A549 (cell line): ENCODE measurements around the gene SORCS2. TPM values are rescaled to one million over a fixed set of nuclear protein-coding genes. Genes with fewer than 3 reads are reported as not detected.

ENCODE experiments used
- ATAC-seq, 2 experiments: fragments of 200-7000 bp in 1 of 2; fragments of >200 bp in 1 of 2; cut with Nextera tagmentation in 1 of 2; cut with Tn5 transposase in 1 of 2; 3 replicates each; pipeline versions ENCODE4 v1.8.0 to v1.9.1; 2018 to 2020; ENCODE audit warnings: mild to moderate bottlenecking in 1 of 2, moderate library complexity in 1 of 2
- CTCF ChIA-PET: fragments of 300-600 bp; sonication (Branson Sonifier 250); formaldehyde crosslinking; extraction: SDS; loops from one replicate; lab custom pipeline; 2021; ENCODE audit warnings: antibody characterized with exemption, inconsistent platforms; lab: Yijun Ruan, JAX
- POLR2A ChIA-PET: fragments of 350-600 bp; formaldehyde crosslinking; extraction: SDS; loops from one replicate; lab custom pipeline; 2021; ENCODE audit warnings: antibody characterized with exemption, inconsistent platforms; lab: Yijun Ruan, JAX
- DNase-seq, 2 experiments: peaks; one replicate each; pipeline versions ENCODE4 v3.0.0 to v3.0.0-alpha.2; 2011 to 2016; ENCODE audit warnings: low read depth in 1 of 2, low spot score in 1 of 2
- FAIRE-seq: peaks from 2 replicates; lab custom pipeline; 2011; peaks lifted over from hg19 to GRCh38; lab: Jason Lieb, UNC
- H3K27ac ChIP-seq, 2 experiments: fragments of >200 bp; sonication (Bioruptor Twin); formaldehyde crosslinking; 3 replicates each; pipeline ENCODE4 v1.5.1; 2016 to 2017
- H3K4me1 ChIP-seq: fragments of >200 bp; sonication (Bioruptor Twin); formaldehyde crosslinking; 3 replicates; pipeline ENCODE4 v1.6.1; 2016
- H3K4me2 ChIP-seq: fragments of >200 bp; sonication (Bioruptor Twin); formaldehyde crosslinking; 3 replicates; pipeline ENCODE4 v1.6.1; 2016
- H3K4me3 ChIP-seq: fragments of >200 bp; sonication (Bioruptor Twin); formaldehyde crosslinking; 3 replicates; pipeline ENCODE4 v1.5.1; 2016
- H3K9me3 ChIP-seq: fragments of >200 bp; sonication (Bioruptor Twin); formaldehyde crosslinking; 3 replicates; pipeline ENCODE4 v1.6.1; 2016
- BHLHE40 ChIP-seq: IDR thresholded peaks from 2 replicates; pipeline ENCODE4 v1.6.1; 2012; ENCODE audit warnings: low read depth, low read length, inconsistent platforms
- CBX2 ChIP-seq: fragments of 200-600 bp; sonication (generic); IDR thresholded peaks from 2 replicates; pipeline ENCODE4 v1.6.1; 2016; ENCODE audit warnings: low read depth, mild to moderate bottlenecking, borderline replicate concordance
- CBX8 ChIP-seq: fragments of 200-600 bp; sonication (generic); IDR thresholded peaks from 2 replicates; pipeline ENCODE4 v1.6.1; 2016
- CHD2 ChIP-seq: fragments of 150-350 bp; IDR thresholded peaks from 2 replicates; pipeline ENCODE4 v1.6.1; 2014; ENCODE audit warnings: low read length; ENCODE audit not compliant: partially characterized antibody
- CHD4 ChIP-seq: fragments of 200-600 bp; sonication (generic); IDR thresholded peaks from 2 replicates; pipeline ENCODE4 v1.6.1; 2016; ENCODE audit warnings: antibody characterized with exemption, mild to moderate bottlenecking, borderline replicate concordance
- CTCF ChIP-seq: fragments of >200 bp; sonication (Bioruptor Twin); formaldehyde crosslinking; IDR thresholded peaks from 3 replicates; pipeline ENCODE4 v1.5.1; 2016
- EHF ChIP-seq: fragments of 250-450 bp; sonication (Bioruptor Pico); IDR thresholded peaks from 2 replicates; pipeline ENCODE4 v1.5.0; 2020; ENCODE audit warnings: mild to moderate bottlenecking
- EHMT2 ChIP-seq: fragments of 200-600 bp; sonication (generic); IDR thresholded peaks from 2 replicates; pipeline ENCODE4 v1.6.1; 2016; ENCODE audit warnings: antibody characterized with exemption, low read depth, mild to moderate bottlenecking, moderate library complexity
- EP300 ChIP-seq, 2 experiments: fragments of >200 bp; sonication (Bioruptor Twin); formaldehyde crosslinking; IDR thresholded peaks; 2 replicates in 1 of 2; 3 replicates in 1 of 2; pipeline ENCODE4 v1.6.1; 2016 to 2017
- ESRRA ChIP-seq: fragments of 150-350 bp; IDR thresholded peaks from 2 replicates; pipeline ENCODE4 v1.6.1; 2014; ENCODE audit warnings: mild to moderate bottlenecking, low read length, borderline replicate concordance
- FOSB ChIP-seq: fragments of 250-450 bp; sonication (Bioruptor Pico); IDR thresholded peaks from 2 replicates; pipeline ENCODE4 v1.5.0; 2020; ENCODE audit warnings: mild to moderate bottlenecking, moderate library complexity
- FOXS1 ChIP-seq: fragments of 250-450 bp; sonication (Bioruptor Pico); IDR thresholded peaks from 2 replicates; pipeline ENCODE4 v1.5.0; 2020; ENCODE audit warnings: mild to moderate bottlenecking, moderate library complexity
- HOXB5 ChIP-seq: fragments of 250-450 bp; sonication (Bioruptor Pico); IDR thresholded peaks from 2 replicates; pipeline ENCODE4 v1.5.0; 2020; ENCODE audit warnings: mild to moderate bottlenecking, moderate library complexity
- JUN ChIP-seq, 2 experiments: fragments of >200 bp; sonication (Bioruptor Twin); formaldehyde crosslinking; IDR thresholded peaks; 2 replicates in 1 of 2; 3 replicates in 1 of 2; pipeline ENCODE4 v1.6.1; 2016 to 2017
- KDM1A ChIP-seq: fragments of 200-600 bp; sonication (generic); IDR thresholded peaks from 2 replicates; pipeline ENCODE4 v1.6.1; 2016; ENCODE audit warnings: low read depth, mild to moderate bottlenecking
- KDM5A ChIP-seq: fragments of 200-600 bp; sonication (generic); IDR thresholded peaks from 2 replicates; pipeline ENCODE4 v1.6.1; 2016; ENCODE audit warnings: antibody characterized with exemption, mild to moderate bottlenecking
- MAX ChIP-seq: IDR thresholded peaks from 2 replicates; pipeline ENCODE4 v1.6.1; 2012
- MAZ ChIP-seq: fragments of 150-350 bp; IDR thresholded peaks from 2 replicates; pipeline ENCODE4 v1.6.1; 2014; ENCODE audit warnings: antibody characterized with exemption, low read depth, low read length, borderline replicate concordance
- NFE2L2 ChIP-seq: fragments of 150-350 bp; conservative IDR thresholded peaks from 2 replicates; pipeline ENCODE4 v1.6.1; 2014; ENCODE audit warnings: low read length
- NR3C1 ChIP-seq: fragments of >200 bp; sonication (Bioruptor Twin); formaldehyde crosslinking; IDR thresholded peaks from 3 replicates; pipeline ENCODE4 v1.6.1; 2017
- RARB ChIP-seq: fragments of 250-450 bp; sonication (Bioruptor Pico); IDR thresholded peaks from 2 replicates; pipeline ENCODE4 v1.8.0; 2021; ENCODE audit warnings: mild to moderate bottlenecking, moderate library complexity
- RFX5 ChIP-seq: fragments of 450-650 bp; IDR thresholded peaks from 2 replicates; pipeline ENCODE4 v1.7.1; 2014; ENCODE audit warnings: antibody characterized with exemption, mild to moderate bottlenecking, moderate library complexity
- RNF2 ChIP-seq: fragments of 200-600 bp; sonication (generic); IDR thresholded peaks from 2 replicates; pipeline ENCODE4 v1.6.1; 2016; ENCODE audit warnings: low read depth, mild to moderate bottlenecking, antibody characterized with exemption, moderate library complexity, borderline replicate concordance
- SMC3 ChIP-seq: fragments of >200 bp; sonication (Bioruptor Twin); formaldehyde crosslinking; IDR thresholded peaks from 3 replicates; pipeline ENCODE4 v1.6.1; 2018; ENCODE audit warnings: inconsistent platforms
- SREBF2 ChIP-seq: fragments of 450-650 bp; IDR thresholded peaks from 2 replicates; pipeline ENCODE4 v1.6.1; 2014; ENCODE audit warnings: mild to moderate bottlenecking, moderate library complexity
- TFCP2L1 ChIP-seq: fragments of 250-450 bp; sonication (Bioruptor Pico); IDR thresholded peaks from 2 replicates; pipeline ENCODE4 v1.5.0; 2021; ENCODE audit warnings: mild to moderate bottlenecking
- TP53 ChIP-seq: fragments of 250-450 bp; sonication (Bioruptor Pico); IDR thresholded peaks from 2 replicates; pipeline ENCODE4 v1.5.0; 2021; ENCODE audit warnings: mild to moderate bottlenecking, moderate library complexity
- ZC3H11A ChIP-seq: fragments of 450-650 bp; IDR thresholded peaks from 2 replicates; pipeline ENCODE4 v1.6.1; 2014; ENCODE audit warnings: antibody characterized with exemption, mild to moderate bottlenecking
- ZSCAN20 ChIP-seq: fragments of 250-450 bp; sonication (Bioruptor Pico); IDR thresholded peaks from 2 replicates; pipeline ENCODE4 v1.8.0; 2022; ENCODE audit warnings: mild to moderate bottlenecking, moderate library complexity
- WGBS: methylation state at CpG from one replicate; pipeline ENCODE4 v1.1.6; 2017; ENCODE audit errors: missing lambda C conversion rate; 5-methylcytosine and 5-hydroxymethylcytosine counted together
- polyA plus RNA-seq, 4 experiments: library from polyadenylated mRNA; depleted of rRNA in 3 of 4; stranded (reverse); fragments of >200 nt; fragmentation: RNase III in 1 of 4; extraction: RNeasy Plus Mini Kit Qiagen cat#74134 plus additional on column Dnase treatment in 1 of 4; gene quantifications; 2 replicates in 3 of 4; 3 replicates in 1 of 4; pipeline ENCODE4 v1.2.3, GENCODE V29; 2011 to 2017
- TF ChIP-seq, protein P1 (sequence below): IDR thresholded peaks from 2 replicates; pipeline ENCODE4 v1.6.1; 2012
- TF ChIP-seq, protein P2 (sequence below): fragments of 250-450 bp; sonication (Bioruptor Pico); IDR thresholded peaks from 2 replicates; pipeline ENCODE4 v1.5.0; 2020; ENCODE audit warnings: low read depth, mild to moderate bottlenecking, moderate library complexity

The SORCS2 gene
- polyA plus RNA-seq, 2 of the 4 experiments (the other 2 are of a cell fraction): 1.4 to 4.6 TPM

- H3K4me2 ChIP-seq: no peak overlapping the region
- H3K4me3 ChIP-seq: no peak overlapping the region
- ATAC-seq: 0 out of 6 replicates have a peak, but pooled peaks of 1 of the 2 experiments have one; percentile 14
- no peak for FAIRE-seq
- no peak for TF ChIP-seq TP53 (CRISPR knock-in tag)
- no peak for TF ChIP-seq NFE2L2
- no peak for TF ChIP-seq ESRRA
- TF ChIP-seq RARB (CRISPR knock-in tag): no peak
- no peak for TF ChIP-seq CHD4
- no peak for TF ChIP-seq EHMT2
- no peak for TF ChIP-seq MAX
- no peak for TF ChIP-seq CBX2
- TF ChIP-seq TFCP2L1 (CRISPR knock-in tag): no peak
- no peak for TF ChIP-seq SMC3
- no peak for TF ChIP-seq KDM1A
- no peak for TF ChIP-seq CHD2
- no peak for TF ChIP-seq HOXB5 (CRISPR knock-in tag)
- no peak for TF ChIP-seq ZSCAN20 (CRISPR knock-in tag)
- no peak for TF ChIP-seq JUN (IDR thresholded peaks at IDR 0.05)
- TF ChIP-seq ZC3H11A: no peak
- TF ChIP-seq, protein P1, sequence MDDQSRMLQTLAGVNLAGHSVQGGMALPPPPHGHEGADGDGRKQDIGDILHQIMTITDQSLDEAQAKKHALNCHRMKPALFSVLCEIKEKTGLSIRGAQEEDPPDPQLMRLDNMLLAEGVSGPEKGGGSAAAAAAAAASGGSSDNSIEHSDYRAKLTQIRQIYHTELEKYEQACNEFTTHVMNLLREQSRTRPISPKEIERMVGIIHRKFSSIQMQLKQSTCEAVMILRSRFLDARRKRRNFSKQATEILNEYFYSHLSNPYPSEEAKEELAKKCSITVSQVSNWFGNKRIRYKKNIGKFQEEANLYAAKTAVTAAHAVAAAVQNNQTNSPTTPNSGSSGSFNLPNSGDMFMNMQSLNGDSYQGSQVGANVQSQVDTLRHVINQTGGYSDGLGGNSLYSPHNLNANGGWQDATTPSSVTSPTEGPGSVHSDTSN: no peak
- TF ChIP-seq FOSB: no peak
- POLR2A ChIA-PET: no interaction called here
- CTCF ChIA-PET: no interaction called here
- DNase-seq: no peak
- H3K9me3 ChIP-seq: no peaks in the 10 kb centered on the region
- H3K4me1 ChIP-seq: peaks cover 13% of the 10 kb centered on the region
- 93% methylated on average over 14 of the region's 32 CpGs for WGBS
- no peak overlapping the region; a peak in 1 of 6 replicates for H3K27ac ChIP-seq
These were observed 564.4 kb downstream of the SORCS2 start for GRCh38 chr4:7756561-7757355.

- CTCF ChIA-PET: interaction anchor here (0.7 to 1.0 kb wide), 2 partner anchors 15 to 46 kb away, joined by 3 to 4 read pairs; no protein-coding TSS in a partner anchor
- TF ChIP-seq CBX8: no peak
- TF ChIP-seq CHD4: no peak
- TF ChIP-seq JUN (IDR thresholded peaks at IDR 0.05): no peak
- TF ChIP-seq EHF (CRISPR knock-in tag): no peak
- TF ChIP-seq ZSCAN20 (CRISPR knock-in tag): no peak
- no peak for TF ChIP-seq KDM5A
- no peak for TF ChIP-seq BHLHE40
- no peak for TF ChIP-seq FOSB
- TF ChIP-seq RFX5: no peak
- no peak for TF ChIP-seq CTCF
- no peak for TF ChIP-seq FOXS1
- no peak for TF ChIP-seq NR3C1
- TF ChIP-seq, protein P2, sequence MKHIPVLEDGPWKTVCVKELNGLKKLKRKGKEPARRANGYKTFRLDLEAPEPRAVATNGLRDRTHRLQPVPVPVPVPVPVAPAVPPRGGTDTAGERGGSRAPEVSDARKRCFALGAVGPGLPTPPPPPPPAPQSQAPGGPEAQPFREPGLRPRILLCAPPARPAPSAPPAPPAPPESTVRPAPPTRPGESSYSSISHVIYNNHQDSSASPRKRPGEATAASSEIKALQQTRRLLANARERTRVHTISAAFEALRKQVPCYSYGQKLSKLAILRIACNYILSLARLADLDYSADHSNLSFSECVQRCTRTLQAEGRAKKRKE (CRISPR knock-in tag): no peak
- no peak for TF ChIP-seq RNF2
- no peak for TF ChIP-seq TFCP2L1 (CRISPR knock-in tag)
- TF ChIP-seq, protein P1: no peak
- TF ChIP-seq EP300 (IDR thresholded peaks at IDR 0.05): no peak
- no peak for TF ChIP-seq MAZ
- TF ChIP-seq SREBF2: no peak
- TF ChIP-seq CBX2: no peak
- H3K4me2 ChIP-seq: no peak overlapping the region
- no peaks in the 10 kb centered on the region for H3K9me3 ChIP-seq
- ATAC-seq: no peak
- peaks cover 13% of the 10 kb centered on the region for H3K4me1 ChIP-seq
- no peak for FAIRE-seq
- 89% methylated on average over 16 of the region's 22 CpGs for WGBS
- no peak overlapping the region for H3K27ac ChIP-seq
- no peak overlapping the region for H3K4me3 ChIP-seq
- POLR2A ChIA-PET: no interaction called here
- DNase-seq: no peak
These were observed 565.4 kb downstream of the SORCS2 start for GRCh38 chr4:7757501-7758471.
